HG03442 (cell line): Measurements from ENCODE around the gene PALM2AKAP2.

Experiments used
- ATAC-seq: cut with Tn5 transposase; IDR thresholded peaks from one replicate; pipeline ENCODE4 v1.9.1; 2021; ENCODE audit warnings: mild to moderate bottlenecking, moderate library complexity; ENCODE audit not compliant: unreplicated experiment

Gene PALM2AKAP2

GRCh38 chr9:109771087-109771486 lies 8.9 kb upstream of the PALM2AKAP2 start:
- no peak for ATAC-seq

- ATAC-seq, result no peak
Observed at GRCh38 chr9:109771796-109772531, 8.0 kb upstream of the PALM2AKAP2 start.

- no peak for ATAC-seq
Observed at GRCh38 chr9:109775516-109775915, 4.5 kb upstream of the PALM2AKAP2 start.

GRCh38 chr9:109776391-109776790 lies 3.6 kb upstream of the PALM2AKAP2 start:
- no peak for ATAC-seq

- ATAC-seq, result no peak
Observed at GRCh38 chr9:109780453-109781033, 545 bp downstream of the PALM2AKAP2 start.

GRCh38 chr9:109781086-109781485 lies 1.1 kb downstream of the PALM2AKAP2 start:
- no peak for ATAC-seq

- no peak for ATAC-seq
Observed at GRCh38 chr9:109781541-109782197, 1.7 kb downstream of the PALM2AKAP2 start.

GRCh38 chr9:109787735-109788134 lies 7.7 kb downstream of the PALM2AKAP2 start:
- ATAC-seq, result no peak

- ATAC-seq, result no peak
Observed at GRCh38 chr9:109789556-109789955, 9.6 kb downstream of the PALM2AKAP2 start.

GRCh38 chr9:109789971-109790370 lies 10.0 kb downstream of the PALM2AKAP2 start:
- no peak for ATAC-seq

GRCh38 chr9:109791003-109791677 lies 11.1 kb downstream of the PALM2AKAP2 start:
- ATAC-seq, result no peak

GRCh38 chr9:109791747-109792146 lies 11.7 kb downstream of the PALM2AKAP2 start:
- no peak for ATAC-seq

GRCh38 chr9:109792951-109793546 lies 13.1 kb downstream of the PALM2AKAP2 start:
- no peak for ATAC-seq

- ATAC-seq, result no peak
Observed at GRCh38 chr9:109793921-109794320, 13.9 kb downstream of the PALM2AKAP2 start.

GRCh38 chr9:109794361-109795012 lies 14.5 kb downstream of the PALM2AKAP2 start:
- no peak for ATAC-seq

- no peak for ATAC-seq
Observed at GRCh38 chr9:109795613-109796012, 15.6 kb downstream of the PALM2AKAP2 start.

- no peak for ATAC-seq
Observed at GRCh38 chr9:109796078-109796477, 16.1 kb downstream of the PALM2AKAP2 start.

GRCh38 chr9:109797006-109797405 lies 17.0 kb downstream of the PALM2AKAP2 start:
- peak; percentile 58 for ATAC-seq

GRCh38 chr9:109797509-109797908 lies 17.5 kb downstream of the PALM2AKAP2 start:
- ATAC-seq, result no peak

- no peak for ATAC-seq
Observed at GRCh38 chr9:109799141-109799540, 19.1 kb downstream of the PALM2AKAP2 start.

GRCh38 chr9:109799792-109800191 lies 19.8 kb downstream of the PALM2AKAP2 start:
- ATAC-seq, result no peak
